ENCODE data around the gene PTPN4.

DNA sequence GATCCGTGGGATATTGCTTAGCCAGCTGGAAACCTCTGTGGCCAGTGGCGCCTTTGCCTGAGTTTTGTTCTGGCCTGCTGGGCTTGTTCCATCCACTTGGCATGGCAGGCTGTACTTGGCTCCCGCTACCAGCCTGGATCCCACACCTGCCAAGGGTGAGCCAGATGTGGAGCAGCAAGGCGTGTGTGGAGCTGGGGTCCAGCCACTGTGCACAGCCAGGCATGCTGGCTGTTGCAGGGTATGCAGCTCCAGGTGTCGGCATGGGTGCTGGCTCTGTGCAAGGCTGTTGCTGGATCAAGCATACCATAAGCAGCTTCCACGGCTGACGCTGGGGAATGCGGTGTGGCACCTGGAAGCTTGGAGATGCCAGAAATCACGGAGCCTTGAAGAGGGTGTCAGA is 34.5 kb downstream of the PTPN4 start:
- TF ChIP-seq YY1 (IDR thresholded peaks at IDR 0.05; ENCODE audit: insufficient read depth, insufficient read length) (no peak), ZNF274 (IDR thresholded peaks at IDR 0.05; ENCODE audit: low read depth, low read length) (no peak), SUZ12 (IDR thresholded peaks at IDR 0.05; ENCODE audit: extremely low read depth, insufficient read depth, insufficient read length) (no peak)

All from NT2/D1 (cell line).